Stomach (tissue), 9 donors: Measurements from ENCODE around the gene RAB6A. TPM values are rescaled to one million over a fixed set of nuclear protein-coding genes. Genes with fewer than 3 reads are reported as not detected.
"Not testable (repeated sequence)": the region's sequence is repeated elsewhere in the genome, so short reads cannot be mapped to it uniquely, and the experiment has no call there.

Source experiments
- DNase-seq, 2 donors: peaks; one replicate each; pipeline versions ENCODE4 v3.0.0 to v3.0.0-alpha.2; 2013 to 2019
- H3K27ac ChIP-seq, 5 donors: fragments of 200-600 bp in 4 of 5; sonication (generic) in 4 of 5; one replicate each; pipeline ENCODE4 v1.5.1; 2013 to 2019; ENCODE audit warnings: mild to moderate bottlenecking in 1 of 5, moderate library complexity in 1 of 5
- H3K27me3 ChIP-seq, 3 donors: fragments of 200-600 bp; sonication (generic); one replicate each; pipeline ENCODE4 v1.5.1; 2017 to 2019; ENCODE audit warnings: mixed run types in 1 of 3
- H3K36me3 ChIP-seq, 4 donors: fragments of 200-600 bp; sonication (generic); 1 replicate in 3 of 4; 2 replicates in 1 of 4; pipeline ENCODE4 v1.5.1; 2016 to 2019
- H3K4me1 ChIP-seq, 4 donors: fragments of 200-600 bp; sonication (generic); one replicate each; pipeline ENCODE4 v1.5.1; 2016 to 2019
- H3K4me3 ChIP-seq, 4 donors: fragments of 200-600 bp; sonication (generic) in 3 of 4; one replicate each; pipeline ENCODE4 v1.5.1; 2016 to 2019; ENCODE audit warnings: mild to moderate bottlenecking in 1 of 4
- H3K9me3 ChIP-seq, 4 donors: fragments of 200-600 bp; sonication (generic); one replicate each; pipeline ENCODE4 v1.5.1; 2016 to 2019
- EP300 ChIP-seq: sonication (generic); formaldehyde crosslinking; IDR thresholded peaks from one replicate; pipeline ENCODE4 v1.6.1; 2017; ENCODE audit warnings: antibody characterized with exemption
- POLR2A ChIP-seq, 4 donors: fragments of 450-650 bp; IDR thresholded peaks; one replicate each; pipeline ENCODE4 v1.6.1; 2016; ENCODE audit warnings: antibody characterized with exemption in 4 of 4, control low read depth in 2 of 4, mild to moderate bottlenecking in 1 of 4, moderate library complexity in 1 of 4
- POLR2AphosphoS5 ChIP-seq, 3 donors: sonication (generic); formaldehyde crosslinking; IDR thresholded peaks; one replicate each; pipeline ENCODE4 v1.6.1; 2016; ENCODE audit warnings: antibody characterized with exemption in 3 of 3
- WGBS, 5 donors: extraction: QIAGEN DNeasy Blood & Tissue Kit in 3 of 5; methylation state at CpG; one replicate each; pipeline versions ENCODE4 v1.1.5 to v1.1.7; 2013 to 2018; 5-methylcytosine and 5-hydroxymethylcytosine counted together
- intact Hi-C: fragments of 100-400 bp; cut with DNase I; formaldehyde crosslinking; loops from one replicate; pipeline ENCODE4 v1.15.1; 2023; ENCODE audit warnings: low total_unique reads
- polyA plus RNA-seq, 3 donors: library from polyadenylated mRNA; stranded (reverse); fragments of 200-250 nt; gene quantifications; one replicate each; pipeline ENCODE4 v1.2.3, GENCODE V29; 2013
- total RNA-seq, 5 donors: library from RNA; depleted of rRNA; stranded (reverse); fragments of >200 nt; gene quantifications; one replicate each; pipeline versions ENCODE4 v1.1.0 to v1.2.3, GENCODE V29; 2014 to 2016
- TF ChIP-seq, protein P1 (sequence below), 7 experiments: fragments of 450-650 bp in 4 of 7; fragments of 200-600 bp in 3 of 7; sonication (generic) in 3 of 7; IDR thresholded peaks; one replicate each; pipeline ENCODE4 v1.5.1; 2016 to 2019; ENCODE audit warnings: antibody characterized with exemption in 7 of 7, control low read depth in 2 of 7, mild to moderate bottlenecking in 1 of 7
- donor health status: healthy with polysubstance abuse.
- donor health status: Bipolar disorder and iron deficiency.
- donor health status: healthy.

The RAB6A gene
- total and polyA plus RNA-seq, 8 donors: 34.7 to 373 (median 70.8) TPM

DNA sequence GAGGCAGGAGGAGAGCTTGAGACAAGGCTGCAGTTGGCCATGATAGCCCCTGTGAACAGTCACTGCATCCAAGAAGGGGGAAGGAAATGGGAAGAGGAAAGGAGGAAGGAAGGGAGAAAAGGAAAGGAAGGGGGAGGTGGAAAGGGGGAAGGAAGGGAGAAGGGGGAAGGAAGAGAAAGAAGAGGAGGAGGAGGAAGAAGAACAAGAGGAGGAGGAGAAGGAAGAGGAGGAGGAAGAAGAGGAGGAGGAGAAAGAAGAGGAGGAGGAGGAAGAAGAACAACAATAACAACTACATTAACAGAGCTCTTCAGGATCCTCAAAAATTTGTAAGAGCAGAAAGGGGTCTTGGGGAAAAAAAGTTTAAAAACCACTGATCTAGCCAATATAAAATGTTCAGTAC lies 5.2 kb downstream of the RAB6A start:
- intact Hi-C loops: no loop called here
- Histone ChIP-seq H3K27me3 (no peaks in the 10 kb centered on the region), H3K36me3 (peaks cover 0 to 4% (median 0%) of the 10 kb centered on the region in 4 donors), H3K4me1 (peaks cover 21 to 87% (median 52%) of the 10 kb centered on the region in 4 donors), H3K9me3 (no peaks in the 10 kb centered on the region), H3K27ac (no peak overlapping the region), H3K4me3 (no peak overlapping the region)
- DNase-seq: no peak
- TF ChIP-seq POLR2A (IDR thresholded peaks at IDR 0.05) (no peak), POLR2AphosphoS5 (IDR thresholded peaks at IDR 0.05) (no peak), EP300 (no peak)
- TF ChIP-seq, protein P1, sequence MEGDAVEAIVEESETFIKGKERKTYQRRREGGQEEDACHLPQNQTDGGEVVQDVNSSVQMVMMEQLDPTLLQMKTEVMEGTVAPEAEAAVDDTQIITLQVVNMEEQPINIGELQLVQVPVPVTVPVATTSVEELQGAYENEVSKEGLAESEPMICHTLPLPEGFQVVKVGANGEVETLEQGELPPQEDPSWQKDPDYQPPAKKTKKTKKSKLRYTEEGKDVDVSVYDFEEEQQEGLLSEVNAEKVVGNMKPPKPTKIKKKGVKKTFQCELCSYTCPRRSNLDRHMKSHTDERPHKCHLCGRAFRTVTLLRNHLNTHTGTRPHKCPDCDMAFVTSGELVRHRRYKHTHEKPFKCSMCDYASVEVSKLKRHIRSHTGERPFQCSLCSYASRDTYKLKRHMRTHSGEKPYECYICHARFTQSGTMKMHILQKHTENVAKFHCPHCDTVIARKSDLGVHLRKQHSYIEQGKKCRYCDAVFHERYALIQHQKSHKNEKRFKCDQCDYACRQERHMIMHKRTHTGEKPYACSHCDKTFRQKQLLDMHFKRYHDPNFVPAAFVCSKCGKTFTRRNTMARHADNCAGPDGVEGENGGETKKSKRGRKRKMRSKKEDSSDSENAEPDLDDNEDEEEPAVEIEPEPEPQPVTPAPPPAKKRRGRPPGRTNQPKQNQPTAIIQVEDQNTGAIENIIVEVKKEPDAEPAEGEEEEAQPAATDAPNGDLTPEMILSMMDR (IDR thresholded peaks at IDR 0.05): no peak

DNA sequence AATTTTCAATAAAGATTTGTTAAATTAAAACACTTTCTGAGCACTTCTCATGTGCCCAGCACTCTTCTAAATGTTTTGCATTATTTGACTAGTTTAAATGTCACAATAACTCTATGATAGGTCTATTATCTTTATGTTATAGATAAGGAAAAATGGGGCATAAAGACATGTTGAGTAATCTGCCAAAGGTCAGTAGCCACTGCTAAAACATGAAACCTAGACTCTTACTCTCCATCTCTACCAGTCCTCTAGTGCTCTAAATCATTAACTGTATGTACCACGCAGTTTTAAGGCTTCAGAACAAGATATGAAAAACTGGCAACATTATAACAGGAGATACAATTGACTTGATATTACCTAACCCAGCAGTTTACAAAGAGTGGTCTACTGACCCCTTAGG lies 6.9 kb downstream of the RAB6A start:
- DNase-seq: no peak
- Histone ChIP-seq H3K36me3 (peaks cover 0 to 6% (median 0%) of the 10 kb centered on the region in 4 donors), H3K27me3 (no peaks in the 10 kb centered on the region), H3K4me3 (no peak overlapping the region), H3K27ac (no peak overlapping the region), H3K4me1 (peaks cover 16 to 91% (median 49%) of the 10 kb centered on the region in 4 donors), H3K9me3 (no peaks in the 10 kb centered on the region)
- intact Hi-C loops: no loop called here
- TF ChIP-seq POLR2AphosphoS5 (IDR thresholded peaks at IDR 0.05): no peak
- no peak for TF ChIP-seq POLR2A (IDR thresholded peaks at IDR 0.05)
- TF ChIP-seq, protein P1 (IDR thresholded peaks at IDR 0.05): no peak
- no peak for TF ChIP-seq EP300
- 72 to 86% (median 74%) methylated on average over 1 of the region's 1 CpG for WGBS, 5 donors

DNA sequence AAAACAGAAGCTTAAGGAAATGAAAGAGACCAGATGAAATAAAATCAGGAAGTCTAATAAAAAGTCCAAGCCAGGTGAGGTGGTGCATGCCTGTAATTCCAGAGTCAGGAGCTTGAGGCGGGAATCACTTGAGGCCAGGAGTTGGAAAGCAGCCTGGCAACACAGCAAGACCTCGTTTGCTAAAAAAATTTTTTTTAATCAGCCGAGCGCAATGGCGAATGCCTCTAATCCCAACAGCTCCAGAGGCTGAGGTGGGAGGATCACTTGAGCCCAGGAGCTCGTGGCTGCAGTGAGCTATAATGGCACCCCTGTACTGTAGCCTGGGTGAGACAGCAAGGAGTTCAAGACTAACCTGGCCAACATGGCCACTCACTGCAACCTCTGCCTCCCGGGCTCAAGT lies 8.0 kb downstream of the RAB6A start:
- no peaks in the 10 kb centered on the region for H3K27me3 ChIP-seq

DNA sequence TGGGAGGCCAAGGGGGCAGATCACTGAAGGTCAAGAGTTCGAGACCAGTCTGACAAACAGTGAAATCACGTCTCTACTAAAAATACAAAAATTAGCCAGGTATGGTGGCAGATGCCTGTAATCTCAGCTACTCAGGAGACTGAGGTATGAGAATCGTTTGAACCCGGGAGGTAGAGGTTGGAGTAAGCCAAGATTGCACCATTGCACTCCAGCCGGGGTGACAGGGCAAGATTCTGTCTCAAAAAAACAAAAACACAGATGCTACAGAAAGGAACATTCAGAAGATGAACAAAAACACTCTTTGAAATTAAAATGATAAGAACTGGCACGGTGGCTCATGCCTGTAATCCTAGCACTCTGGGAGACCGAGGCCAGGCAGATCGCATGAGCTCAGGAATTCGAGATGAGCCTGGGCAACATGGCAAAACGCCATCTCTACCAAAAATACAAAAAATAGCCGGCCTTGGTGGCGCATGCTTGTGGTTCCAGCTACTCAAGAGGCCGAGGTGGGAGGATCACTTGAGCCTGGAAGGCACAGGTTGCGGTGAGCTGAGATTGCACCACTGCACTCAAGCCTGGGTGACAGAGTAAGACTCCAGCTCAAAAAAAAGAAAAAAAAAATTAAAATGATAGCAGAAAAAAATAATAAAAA lies 8.5 kb downstream of the RAB6A start:
- Histone ChIP-seq H3K36me3 (peaks cover 0 to 6% (median 0%) of the 10 kb centered on the region in 4 donors), H3K4me3 (no peak overlapping the region), H3K27ac (no peak overlapping the region), H3K9me3 (no peaks in the 10 kb centered on the region), H3K27me3 (no peaks in the 10 kb centered on the region), H3K4me1 (peaks cover 4 to 75% (median 40%) of the 10 kb centered on the region in 4 donors)
- intact Hi-C loops: no loop called here
- 90 to 94% (median 92%) methylated on average over 14 of the region's 14 CpGs for WGBS, 5 donors
- no peak for DNase-seq
- TF ChIP-seq EP300 (no peak), POLR2A (IDR thresholded peaks at IDR 0.05) (no peak), POLR2AphosphoS5 (IDR thresholded peaks at IDR 0.05) (no peak)
- TF ChIP-seq, protein P1 (IDR thresholded peaks at IDR 0.05): no peak

More for the DNA sequence above, 8.0 kb downstream of the RAB6A start:
- intact Hi-C loops: no loop called here
- peaks cover 6 to 81% (median 40%) of the 10 kb centered on the region in 4 donors for H3K4me1 ChIP-seq
- H3K36me3 ChIP-seq: peaks cover 0 to 6% (median 0%) of the 10 kb centered on the region in 4 donors
- no peak overlapping the region for H3K27ac ChIP-seq
- no peaks in the 10 kb centered on the region for H3K9me3 ChIP-seq
- no peak for DNase-seq
- TF ChIP-seq EP300: no peak
- TF ChIP-seq, protein P1 (IDR thresholded peaks at IDR 0.05): no peak
- no peak for TF ChIP-seq POLR2AphosphoS5 (IDR thresholded peaks at IDR 0.05)
- no peak for TF ChIP-seq POLR2A (IDR thresholded peaks at IDR 0.05)
- no peak overlapping the region for H3K4me3 ChIP-seq
- 53 to 75% (median 73%) methylated on average over 7 of the region's 7 CpGs for WGBS, 5 donors

DNA sequence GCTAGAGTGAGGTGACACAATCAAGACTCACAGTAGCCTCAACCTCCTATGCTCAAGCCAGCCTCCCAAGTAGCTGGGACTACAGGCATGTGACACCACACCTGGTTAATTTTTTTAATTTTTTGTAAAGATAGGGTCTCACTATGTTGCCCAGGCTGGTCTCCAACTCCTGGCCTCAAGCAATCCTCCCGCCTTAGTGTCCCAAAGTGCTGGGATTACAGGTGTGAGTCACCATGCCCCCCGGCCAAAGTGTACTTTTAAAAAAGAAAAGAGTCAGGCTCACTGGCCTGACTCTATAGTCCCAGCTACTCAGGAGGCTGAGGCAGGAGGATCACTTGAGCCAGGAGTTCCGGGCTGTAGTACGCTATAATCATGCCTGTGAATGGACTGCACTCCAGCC lies 10.0 kb downstream of the RAB6A start:
- H3K9me3 ChIP-seq, H3K4me3 ChIP-seq, intact Hi-C loops, H3K27ac ChIP-seq, DNase-seq, H3K36me3 ChIP-seq, H3K27me3 ChIP-seq: not testable (repeated sequence)
- peaks cover 4 to 74% (median 39%) of the 10 kb centered on the region in 4 donors for H3K4me1 ChIP-seq
- WGBS, 5 donors: 95 to 100% (median 98%) methylated on average over 4 of the region's 4 CpGs
